HCT116 (cell line): Measurements from ENCODE around the gene INAFM1. TPM values are rescaled to one million over a fixed set of nuclear protein-coding genes. Genes with fewer than 3 reads are reported as not detected.

Source experiments
- ATAC-seq: fragments of 200-7000 bp; cut with Tn5 transposase; 2 replicates; pipeline ENCODE4 v1.9.1; 2020; ENCODE audit warnings: mild to moderate bottlenecking, moderate library complexity
- BruUV-seq: library from RNA; stranded (reverse); fragments of 400-500 nt; replicated peaks from 2 replicates; lab custom pipeline; 2021; lab: Mats Ljungman, UMichigan
- CTCF ChIA-PET: fragments of 300-600 bp; sonication (Branson Sonifier 250); formaldehyde crosslinking; loops from one replicate; lab custom pipeline; 2021; ENCODE audit warnings: antibody characterized with exemption; lab: Charles Lee
- POLR2A ChIA-PET: fragments of 300-600, 350-600 bp; sonication (Branson Sonifier 250); formaldehyde crosslinking; loops from one replicate; lab custom pipeline; 2021; ENCODE audit warnings: antibody characterized with exemption; lab: Charles Lee
- RAD21 ChIA-PET, 2 experiments: fragments of 300-600 bp; sonication (Branson Sonifier 250); formaldehyde crosslinking; loops; one replicate each; lab custom pipeline; 2023; ENCODE audit warnings: low total read pairs in 2 of 2; ENCODE audit not compliant: uncharacterized antibody in 2 of 2, unreplicated experiment in 2 of 2, low non-redundant PET in 1 of 2; lab: Charles Lee
- DNase-seq: peaks from one replicate; pipeline ENCODE4 v3.0.0-alpha.2; 2010; ENCODE audit warnings: low read depth, low spot score
- H2AFZ ChIP-seq: fragments of 200-600 bp; shearing (Covaris generic), sonication (generic); 2 replicates; pipeline ENCODE4 v1.6.1; 2017; ENCODE audit warnings: low read depth, mixed run types, mixed read lengths, antibody characterized with exemption, low read length; ENCODE audit not compliant: poor library complexity, severe bottlenecking
- H3K27ac ChIP-seq: 2 replicates; pipeline ENCODE4 v1.5.1; 2012; ENCODE audit warnings: low read depth, low read length
- H3K27me3 ChIP-seq: fragments of 200-600 bp; sonication (generic); 2 replicates; pipeline ENCODE4 v1.6.1; 2016; ENCODE audit warnings: mixed run types, low read length, mixed read lengths; ENCODE audit not compliant: insufficient read depth
- H3K36me3 ChIP-seq, 2 experiments: fragments of 200-500 bp in 1 of 2; fragments of 200-600 bp in 1 of 2; sonication (Bioruptor generic) in 1 of 2; sonication (generic) in 1 of 2; 2 replicates each; pipeline versions ENCODE4 v1.5.1 to v1.6.1; 2014 to 2016; ENCODE audit warnings: low read length in 2 of 2, inconsistent platforms in 1 of 2, mixed read lengths in 1 of 2, mixed run types in 1 of 2; ENCODE audit not compliant: insufficient read depth in 2 of 2, control insufficient read depth in 1 of 2
- H3K4me1 ChIP-seq, 2 experiments: fragments of 200-600 bp in 1 of 2; sonication (generic) in 1 of 2; 2 replicates each; pipeline versions ENCODE4 v1.5.1 to v1.6.1; 2012 to 2017; ENCODE audit warnings: low read length in 2 of 2, inconsistent platforms in 1 of 2, mild to moderate bottlenecking in 1 of 2, mixed read lengths in 1 of 2, mixed run types in 1 of 2, moderate library complexity in 1 of 2; ENCODE audit not compliant: insufficient read depth in 2 of 2, control insufficient read depth in 1 of 2
- H3K4me2 ChIP-seq: fragments of 200-600 bp; sonication (generic); 2 replicates; pipeline ENCODE4 v1.6.1; 2017; ENCODE audit warnings: mixed run types, low read length, mixed read lengths
- H3K4me3 ChIP-seq, 2 experiments: fragments of 200-600 bp in 1 of 2; sonication (generic) in 1 of 2; replicated peaks in 1 of 2; 2 replicates each; pipeline ENCODE4 v1.5.1; 2011 to 2016; ENCODE audit warnings: low read length in 2 of 2, control low read depth in 1 of 2, low read depth in 1 of 2, mild to moderate bottlenecking in 1 of 2, mixed read lengths in 1 of 2, mixed run types in 1 of 2
- H3K79me2 ChIP-seq: fragments of 200-600 bp; sonication (generic); 2 replicates; pipeline ENCODE4 v1.6.1; 2017; ENCODE audit warnings: mild to moderate bottlenecking, mixed run types, low read length, moderate library complexity, mixed read lengths; ENCODE audit not compliant: insufficient read depth
- H3K9ac ChIP-seq: fragments of 200-600 bp; sonication (generic); 2 replicates; pipeline ENCODE4 v1.6.1; 2016; ENCODE audit warnings: low read length, mixed read lengths
- H3K9me2 ChIP-seq: fragments of 200-600 bp; sonication (generic), shearing (Covaris generic); 2 replicates; pipeline ENCODE4 v1.6.1; 2017; ENCODE audit warnings: mixed run types, mild to moderate bottlenecking, moderate library complexity; ENCODE audit not compliant: insufficient read depth
- H3K9me3 ChIP-seq, 2 experiments: fragments of 200-500 bp in 1 of 2; fragments of 200-600 bp in 1 of 2; sonication (Bioruptor generic) in 1 of 2; sonication (generic) in 1 of 2; 2 replicates each; pipeline ENCODE4 v1.6.1; 2014 to 2017; ENCODE audit warnings: low read length in 2 of 2, mixed read lengths in 2 of 2, inconsistent platforms in 1 of 2, low read depth in 1 of 2, mild to moderate bottlenecking in 1 of 2, mixed run types in 1 of 2, moderate library complexity in 1 of 2; ENCODE audit not compliant: control insufficient read depth in 1 of 2, insufficient read depth in 1 of 2
- H4K20me1 ChIP-seq: fragments of 200-600 bp; sonication (generic), shearing (Covaris generic); 2 replicates; pipeline ENCODE4 v1.6.1; 2017; ENCODE audit warnings: mixed run types, mild to moderate bottlenecking, moderate library complexity; ENCODE audit not compliant: insufficient read depth
- CBX3 ChIP-seq: IDR thresholded peaks from 2 replicates; pipeline ENCODE4 v1.6.1; 2012; ENCODE audit warnings: low read depth
- CEBPB ChIP-seq: IDR thresholded peaks from 2 replicates; pipeline ENCODE4 v1.6.1; 2012; ENCODE audit warnings: low read depth
- CTCF ChIP-seq, 3 experiments: fragments of 200-600 bp in 1 of 3; sonication (generic) in 1 of 3; IDR thresholded peaks in 2 of 3; conservative IDR thresholded peaks in 1 of 3; 2 replicates each; pipeline ENCODE4 v1.5.1; 2012 to 2017; ENCODE audit warnings: low read depth in 2 of 3, low read length in 2 of 3, antibody characterized with exemption in 1 of 3, borderline replicate concordance in 1 of 3, control low read depth in 1 of 3, mild to moderate bottlenecking in 1 of 3, mixed read lengths in 1 of 3, mixed run types in 1 of 3, moderate library complexity in 1 of 3; ENCODE audit not compliant: insufficient read depth in 1 of 3
- EGR1 ChIP-seq: IDR thresholded peaks from 2 replicates; pipeline ENCODE4 v1.6.1; 2012; ENCODE audit warnings: low read depth
- ELF1 ChIP-seq: IDR thresholded peaks from 2 replicates; pipeline ENCODE4 v1.6.1; 2012; ENCODE audit warnings: low read depth, borderline replicate concordance
- FOSL1 ChIP-seq: IDR thresholded peaks from 2 replicates; pipeline ENCODE4 v1.6.1; 2012; ENCODE audit warnings: low read depth
- JUND ChIP-seq: IDR thresholded peaks from 2 replicates; pipeline ENCODE4 v1.6.1; 2012
- MAX ChIP-seq: IDR thresholded peaks from 2 replicates; pipeline ENCODE4 v1.6.1; 2012
- POLR2A ChIP-seq: IDR thresholded peaks from 2 replicates; pipeline ENCODE4 v1.7.0; 2011; ENCODE audit warnings: borderline replicate concordance; ENCODE audit not compliant: insufficient read depth, insufficient read length; ENCODE audit errors: extremely low read depth
- POLR2AphosphoS5 ChIP-seq: IDR thresholded peaks from 2 replicates; pipeline ENCODE4 v1.6.1; 2011; ENCODE audit warnings: mild to moderate bottlenecking, low read depth, low read length, moderate library complexity
- RAD21 ChIP-seq: IDR thresholded peaks from 2 replicates; pipeline ENCODE4 v1.6.1; 2012; ENCODE audit warnings: low read depth, mild to moderate bottlenecking
- REST ChIP-seq: IDR thresholded peaks from 2 replicates; pipeline ENCODE4 v1.6.1; 2012; ENCODE audit warnings: low read depth
- SIN3A ChIP-seq: IDR thresholded peaks from 2 replicates; pipeline ENCODE4 v1.6.1; 2012; ENCODE audit warnings: low read depth
- SP1 ChIP-seq: IDR thresholded peaks from 2 replicates; pipeline ENCODE4 v1.6.1; 2012; ENCODE audit warnings: low read depth
- SRF ChIP-seq: IDR thresholded peaks from 2 replicates; pipeline ENCODE4 v1.6.1; 2012; ENCODE audit warnings: low read depth
- YY1 ChIP-seq: IDR thresholded peaks from 2 replicates; pipeline ENCODE4 v1.6.1; 2011; ENCODE audit warnings: low read length, low read depth, moderate library complexity, mild to moderate bottlenecking; ENCODE audit not compliant: insufficient replicate concordance; ENCODE audit errors: extremely low read depth
- ZBTB33 ChIP-seq: IDR thresholded peaks from 2 replicates; pipeline ENCODE4 v1.6.1; 2011; ENCODE audit warnings: mild to moderate bottlenecking, low read length, moderate library complexity; ENCODE audit not compliant: insufficient replicate concordance; ENCODE audit errors: extremely low read depth
- ZFX ChIP-seq: fragments of 450-650 bp; IDR thresholded peaks from 2 replicates; pipeline ENCODE4 v1.6.1; 2017
- ZNF274 ChIP-seq: fragments of 200-500 bp; sonication (Bioruptor generic); IDR thresholded peaks from 2 replicates; pipeline ENCODE4 v1.6.1; 2014; ENCODE audit warnings: mild to moderate bottlenecking, low read depth, low read length, inconsistent platforms
- intact Hi-C: fragments of 100-400 bp; cut with micrococcal nuclease; formaldehyde crosslinking; loops from 2 replicates; pipeline ENCODE4 v1.10.0; 2022
- total RNA-seq: library from RNA; stranded (reverse); gene quantifications from one replicate; pipeline ENCODE4 v1.2.1, GENCODE V29; 2021; ENCODE audit not compliant: unreplicated experiment

INAFM1 gene
- total RNA-seq, 1 experiment from 2014 or later, result 22.9 TPM

GRCh38 chr19:47273313-47274070 is 1.2 kb upstream of the INAFM1 start:
- peak overlapping the region; percentile 97 for H3K4me2 ChIP-seq
- no peaks in the 10 kb centered on the region; the same call in 1 of the 2 replicates for H3K79me2 ChIP-seq
- H3K9ac ChIP-seq, result peak overlapping the region; percentile 93
- no peaks in the 10 kb centered on the region for H3K9me3 ChIP-seq
- peak; percentile 75 for DNase-seq
- ChIA-PET RAD21 (interaction anchor here (0.6 to 1.1 kb wide), 6 partner anchors 9 to 155 kb away, joined by 3 to 7 read pairs (median 4); partner anchors contain the start of gene CCDC9 (in 2 of the 2)), POLR2A (interaction anchor here (0.6 to 2.1 kb wide), 10 partner anchors 8 to 160 kb away, joined by 3 to 23 read pairs (median 5); partner anchors contain the start of genes CCDC9, DHX34 and ZC3H4), CTCF (interaction anchor here (0.8 to 1.5 kb wide), 4 partner anchors 17 to 75 kb away, joined by 3 to 7 read pairs (median 5); partner anchors contain the start of genes CCDC9 and DHX34)
- no peak overlapping the region for H2AFZ ChIP-seq
- intact Hi-C loops, result loop anchor here (1.0 kb wide), 1 partner anchor 16 kb away; no protein-coding TSS in a partner anchor
- BruUV-seq, result TSS peak; percentile 84
- peak overlapping the region; percentile 83 for H3K27ac ChIP-seq
- peak; percentile 83 for ATAC-seq
- no peaks in the 10 kb centered on the region for H3K9me2 ChIP-seq
- H3K4me1 ChIP-seq, result peaks cover 10 to 34% of the 10 kb centered on the region in 2 experiments; a peak in 3 of 4 replicates
- H3K4me3 ChIP-seq, result peak overlapping the region; percentile 76 to 89
- H4K20me1 ChIP-seq, result no peaks in the 10 kb centered on the region
- H3K27me3 ChIP-seq, result no peaks in the 10 kb centered on the region
- peaks cover 8 to 10% of the 10 kb centered on the region in 2 experiments; a peak in 2 of 4 replicates for H3K36me3 ChIP-seq
- peak; percentile 81 for TF ChIP-seq SP1
- no peak for TF ChIP-seq POLR2A
- TF ChIP-seq YY1, result peak; percentile 11
- no peak for TF ChIP-seq JUND
- no peak for TF ChIP-seq REST
- TF ChIP-seq RAD21, result no peak
- peak; percentile 77 for TF ChIP-seq SIN3A
- no peak; the same call in 1 of the 2 replicates for TF ChIP-seq ELF1
- no peak; the same call in 1 of the 2 replicates for TF ChIP-seq MAX
- TF ChIP-seq SRF, result no peak
- TF ChIP-seq ZBTB33, result no peak
- TF ChIP-seq CBX3, result no peak
- TF ChIP-seq ZFX, result peak; percentile 57; the same call in 1 of the 2 replicates
- no peak for TF ChIP-seq EGR1
- TF ChIP-seq ZNF274, result no peak
- TF ChIP-seq CEBPB, result no peak
- peak; percentile 72 for TF ChIP-seq POLR2AphosphoS5
- no peak for TF ChIP-seq FOSL1
- no peak for TF ChIP-seq CTCF (IDR thresholded peaks at IDR 0.05 in 2 of 3, conservative IDR thresholded peaks at IDR 0.05 in 1 of 3; ENCODE audit: borderline replicate concordance in 1 of 3, insufficient read depth in 1 of 3, low read depth in 2 of 3, low read length in 2 of 3)
